Uterus (tissue), 2 donors: ENCODE results near the gene BLCAP.

ENCODE experiments used
- CTCF ChIP-seq, 4 experiments: fragments of 200-600 bp in 2 of 4; fragments of 450-650 bp in 2 of 4; sonication (generic) in 2 of 4; IDR thresholded peaks; one replicate each; pipeline ENCODE4 v1.5.1; 2016 to 2019; ENCODE audit warnings: antibody characterized with exemption in 4 of 4, mild to moderate bottlenecking in 2 of 4, moderate library complexity in 1 of 4
- POLR2A ChIP-seq, 2 donors: fragments of 450-650 bp; IDR thresholded peaks; one replicate each; pipeline ENCODE4 v1.6.1; 2016; ENCODE audit warnings: antibody characterized with exemption in 2 of 2, mild to moderate bottlenecking in 1 of 2, moderate library complexity in 1 of 2

GRCh38 chr20:37542281-37542680 lies 14.6 kb upstream of the BLCAP start:
- TF ChIP-seq CTCF (IDR thresholded peaks at IDR 0.05) (no peak), POLR2A (IDR thresholded peaks at IDR 0.05) (no peak)
